GM18499 (cell line): ENCODE data around the gene MRAP.

ENCODE experiments used
- ATAC-seq: cut with Tn5 transposase; IDR thresholded peaks from one replicate; pipeline ENCODE4 v1.9.1; 2021; ENCODE audit warnings: moderate number of reproducible peaks; ENCODE audit not compliant: insufficient read depth, unreplicated experiment

The MRAP gene

DNA sequence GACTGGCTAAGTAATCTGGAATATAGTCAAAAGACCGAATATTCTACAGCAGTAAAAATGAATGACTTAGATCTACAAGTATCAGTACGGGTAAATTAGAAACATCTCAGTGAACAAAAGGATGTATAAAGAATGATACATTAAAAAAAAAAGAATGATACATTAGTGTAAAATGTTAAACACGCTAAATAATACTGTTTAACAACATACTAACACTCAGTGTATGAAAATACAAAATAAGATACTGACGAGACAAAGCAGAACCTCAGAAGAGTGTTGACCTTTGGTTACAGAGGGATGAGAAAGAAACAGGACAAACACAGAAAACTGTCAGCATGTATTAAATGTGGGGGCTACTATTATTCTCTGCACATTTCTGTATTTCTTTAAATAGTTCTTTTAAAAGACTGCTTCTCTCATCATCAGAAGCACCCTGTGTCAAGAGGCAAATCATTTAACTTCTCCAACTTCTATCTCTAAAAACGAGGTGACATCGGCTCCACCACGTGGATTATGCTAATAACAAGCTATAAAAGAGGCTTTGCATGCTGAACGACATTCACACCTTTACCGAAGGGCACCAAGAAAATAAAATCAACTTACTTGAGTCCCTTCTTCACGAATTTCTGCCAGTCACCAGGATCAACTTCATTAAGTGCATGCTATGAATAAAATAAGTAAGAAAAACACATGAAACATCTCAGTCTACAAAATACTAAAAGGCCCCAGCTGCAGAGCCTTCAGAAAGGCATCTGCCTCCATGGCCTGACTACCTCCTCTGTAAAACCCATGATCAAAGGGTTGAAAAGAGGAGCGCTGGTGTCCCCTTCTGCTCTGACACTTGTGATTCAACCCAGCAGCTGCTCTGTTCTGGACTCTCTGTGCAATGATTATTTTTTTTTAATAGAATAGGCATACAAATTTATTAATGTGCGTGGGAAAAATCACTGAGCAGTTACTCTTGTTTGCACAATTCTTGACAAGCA lies 42.5 kb downstream of the MRAP start:
- ATAC-seq: no peak

DNA sequence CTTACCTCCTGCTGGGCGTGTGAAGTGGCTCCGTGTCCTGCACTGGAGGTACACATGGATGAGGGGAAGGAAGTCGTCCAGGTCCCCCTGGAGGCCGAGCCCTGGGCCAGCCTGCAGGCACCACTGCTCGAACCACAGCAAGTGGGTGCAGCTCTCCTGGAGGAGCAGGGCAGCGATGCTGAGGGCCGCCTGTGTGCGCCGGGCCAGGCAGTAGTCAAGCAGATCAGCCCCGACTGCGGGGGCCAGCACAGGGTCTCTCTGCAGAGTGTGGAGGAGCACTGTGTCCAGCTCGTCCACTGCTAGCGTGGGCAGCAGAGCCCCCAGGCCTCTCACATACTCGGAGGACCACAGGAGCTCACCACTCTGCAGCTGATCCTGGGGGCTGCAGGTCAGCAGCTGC lies 48.3 kb downstream of the MRAP start:
- ATAC-seq: no peak

DNA sequence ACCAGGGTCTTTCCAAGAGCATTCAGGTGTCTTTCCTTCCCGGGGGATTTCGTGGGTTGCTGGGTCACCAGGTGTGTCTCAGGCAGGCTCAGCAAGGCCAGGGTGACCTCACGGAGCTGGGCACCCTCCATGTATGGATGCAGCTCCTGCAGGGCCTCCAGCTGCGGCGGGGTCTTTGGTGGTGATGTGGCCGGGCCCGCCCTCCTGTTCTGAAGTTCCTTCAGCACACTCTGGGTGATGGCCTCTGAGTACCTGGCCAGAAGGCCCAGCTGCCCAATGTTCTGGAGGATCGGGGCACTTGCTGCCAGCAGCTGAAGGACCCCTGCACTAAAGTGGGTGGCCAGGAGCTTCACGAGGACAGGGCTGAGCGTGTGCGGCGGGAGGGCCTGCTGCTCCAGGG lies 48.7 kb downstream of the MRAP start:
- ATAC-seq: no peak

GRCh38 chr21:32347977-32348376 lies 49.3 kb downstream of the MRAP start:
- ATAC-seq: no peak

GRCh38 chr21:32348604-32349332 lies 50.1 kb downstream of the MRAP start:
- no peak for ATAC-seq

DNA sequence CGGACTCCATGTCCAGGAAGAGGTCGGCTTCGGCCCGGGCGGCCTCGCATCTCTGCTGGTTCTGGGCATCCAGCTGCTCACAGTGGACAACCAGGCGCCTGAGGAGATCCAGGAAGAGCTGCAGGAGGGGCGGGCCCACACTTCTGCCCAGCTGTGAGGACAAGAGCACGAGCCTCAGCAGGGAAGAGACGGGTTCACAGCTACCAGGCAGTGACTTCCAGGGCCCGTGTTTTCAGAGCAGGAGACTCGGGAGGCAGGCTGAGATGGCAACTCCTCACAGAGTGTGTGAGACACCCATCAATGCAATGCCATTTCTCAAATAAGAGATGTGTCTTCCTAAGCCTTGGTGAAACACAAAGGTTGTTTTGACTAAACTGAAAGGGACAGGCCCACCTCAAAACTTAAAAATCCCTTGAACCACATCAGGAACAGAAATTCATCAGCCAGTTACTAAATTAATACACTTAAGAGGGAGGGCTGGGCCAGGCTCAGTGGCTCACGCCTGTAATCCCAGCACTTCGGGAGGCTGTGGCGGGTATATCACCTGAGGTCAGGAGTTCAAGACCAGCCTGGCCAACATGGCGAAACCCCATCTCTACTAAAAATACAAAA lies 50.8 kb downstream of the MRAP start:
- no peak for ATAC-seq

GRCh38 chr21:32350211-32350980 lies 51.7 kb downstream of the MRAP start:
- ATAC-seq: no peak

GRCh38 chr21:32350981-32351380 lies 52.3 kb downstream of the MRAP start:
- no peak for ATAC-seq

- no peak for ATAC-seq
Observed at GRCh38 chr21:32351428-32351827, 52.8 kb downstream of the MRAP start.

GRCh38 chr21:32352526-32352925 lies 53.9 kb downstream of the MRAP start:
- ATAC-seq: no peak

DNA sequence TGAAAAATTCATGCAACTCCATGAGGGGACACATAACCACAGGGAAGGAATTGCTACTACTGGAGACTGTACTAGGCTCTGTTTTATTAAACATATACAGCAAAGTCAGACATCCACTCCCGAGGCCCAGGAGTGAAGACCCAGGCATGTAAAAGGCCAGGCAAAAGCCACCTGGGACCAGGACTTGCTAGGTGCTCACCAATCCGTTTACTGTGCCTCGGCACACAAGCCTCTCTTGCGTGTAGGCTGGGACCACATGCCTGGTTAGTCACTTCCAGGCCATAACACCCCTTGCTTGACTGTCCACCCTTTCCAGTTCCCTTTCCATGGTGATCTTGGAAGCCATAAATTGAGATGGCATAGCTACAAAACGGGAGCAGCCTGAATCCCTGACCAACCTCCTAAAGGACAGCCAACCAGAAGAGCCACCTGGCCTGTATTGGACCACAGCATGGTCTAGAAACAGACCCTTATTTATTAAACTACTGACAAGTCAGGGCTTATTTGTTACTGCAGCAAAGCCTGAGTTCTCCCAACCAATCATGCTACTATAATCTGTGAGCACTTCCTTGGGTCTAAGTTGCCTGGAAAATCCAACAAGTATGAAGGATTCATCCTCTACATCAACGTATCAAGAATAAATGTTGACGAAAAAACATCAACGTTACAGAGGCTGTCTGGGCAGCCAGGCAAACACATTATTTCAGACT lies 54.5 kb downstream of the MRAP start:
- no peak for ATAC-seq

DNA sequence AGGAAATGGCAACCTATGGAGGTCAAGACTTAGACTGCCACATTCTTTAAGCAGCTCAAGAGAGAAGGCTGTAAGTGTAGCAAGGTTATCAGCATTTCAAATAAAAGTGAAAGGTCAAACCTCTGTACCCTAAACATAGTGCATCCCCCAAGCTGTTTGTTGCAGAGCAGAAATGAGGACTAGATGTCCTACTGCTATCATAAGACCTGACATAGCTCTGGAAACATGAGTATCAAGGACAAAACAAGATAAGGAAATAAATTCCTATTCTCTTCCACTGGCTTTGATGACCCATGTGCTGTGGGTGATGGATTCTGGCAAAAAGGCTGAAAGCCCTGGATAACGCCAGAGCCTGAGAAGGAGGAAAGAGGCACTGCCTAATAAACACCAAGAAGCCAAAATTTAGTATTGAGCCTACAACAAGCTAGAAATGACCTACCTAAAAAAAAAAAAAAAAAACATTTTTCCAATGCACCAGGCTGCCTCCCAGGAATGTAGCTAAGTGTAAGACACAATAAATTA lies 58.3 kb downstream of the MRAP start:
- no peak for ATAC-seq

DNA sequence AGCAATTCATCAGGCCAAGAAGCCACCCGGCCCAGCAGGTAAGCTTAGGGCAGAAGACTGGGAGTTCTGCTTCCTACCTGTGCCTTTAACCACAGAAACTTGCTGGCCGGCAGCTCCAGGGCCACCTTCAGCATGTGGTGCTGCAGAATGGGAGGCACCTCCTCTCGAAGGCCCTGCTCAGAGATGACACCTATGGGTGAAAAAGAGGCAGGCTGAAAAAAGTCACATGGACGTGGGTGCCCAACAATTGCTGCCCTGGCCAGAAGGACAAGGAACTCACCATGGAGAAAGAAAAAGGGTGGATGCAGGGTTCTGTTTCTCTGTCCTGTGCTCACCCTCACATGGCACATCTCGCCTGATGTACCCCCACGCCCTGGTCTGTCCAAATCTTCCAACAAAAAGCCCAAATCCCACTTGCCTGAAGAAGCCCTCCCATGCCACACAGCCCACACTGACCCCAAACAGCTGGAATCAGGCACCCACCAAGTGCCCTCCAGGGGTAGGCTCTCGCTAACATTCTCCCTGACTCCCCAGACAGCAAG lies 61.1 kb downstream of the MRAP start:
- no peak for ATAC-seq

GRCh38 chr21:32360401-32360975 lies 61.8 kb downstream of the MRAP start:
- ATAC-seq: no peak
